GM21367 (cell line): ENCODE data around the gene WIPF1.

Experiments
- ATAC-seq: cut with Tn5 transposase; IDR thresholded peaks from one replicate; pipeline ENCODE4 v1.9.1; 2021; ENCODE audit not compliant: unreplicated experiment

WIPF1 gene

DNA sequence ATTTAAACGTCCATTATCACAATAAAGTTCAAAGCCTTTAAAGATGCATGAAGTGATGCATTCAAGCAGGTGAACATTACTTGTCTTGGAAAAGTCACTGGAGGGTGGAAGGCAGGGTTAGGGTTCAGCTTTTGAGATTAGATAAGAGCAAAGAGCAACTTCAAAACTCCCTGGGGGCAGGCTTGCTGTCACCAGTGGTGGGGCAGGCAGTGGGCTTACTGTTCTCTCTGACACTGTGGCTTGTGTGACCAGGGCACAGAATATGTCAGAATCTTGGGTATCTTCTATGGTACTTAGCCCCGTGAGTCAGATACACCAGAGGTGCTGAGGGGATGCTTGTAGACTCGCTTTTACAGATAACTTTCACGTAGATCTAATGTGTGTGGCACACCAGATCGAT lies 52.8 kb downstream of the WIPF1 start:
- no peak for ATAC-seq

DNA sequence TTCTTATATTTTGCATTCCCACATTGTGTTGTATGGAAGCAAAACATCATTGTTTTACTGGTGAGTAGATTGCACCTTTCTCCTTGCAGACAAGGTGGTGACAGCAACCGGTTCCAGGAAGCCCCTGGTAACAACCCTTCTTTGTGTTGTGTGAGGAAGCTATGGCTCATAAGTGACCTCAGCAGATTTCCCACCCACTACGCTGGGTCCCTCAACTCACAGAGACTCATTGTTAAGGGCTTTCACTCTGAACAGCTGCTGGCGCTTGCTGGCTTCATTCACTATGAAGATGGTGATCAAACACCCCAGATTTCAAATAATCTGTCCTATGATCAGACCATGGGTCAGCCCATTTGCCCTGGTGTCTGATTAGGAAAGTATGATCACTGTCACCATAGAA lies 53.4 kb downstream of the WIPF1 start:
- no peak for ATAC-seq

DNA sequence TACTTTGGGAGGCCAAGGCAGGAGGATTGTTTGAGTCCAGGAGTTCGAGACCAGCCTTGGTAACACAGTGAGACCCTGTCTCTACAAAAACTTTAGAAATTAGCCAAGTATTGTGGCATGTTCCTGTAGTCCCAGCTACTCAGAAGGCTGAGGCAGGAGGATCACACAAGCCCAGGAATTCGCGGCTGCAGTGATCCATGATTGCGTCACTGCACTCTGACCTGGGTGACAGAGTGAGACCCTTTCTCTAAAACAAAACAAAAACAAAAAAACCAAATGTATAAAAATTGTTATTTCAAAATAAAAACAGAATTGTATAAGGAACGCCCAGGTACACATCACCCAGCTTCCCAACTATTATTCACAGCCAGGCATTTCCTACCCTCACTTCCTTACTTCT lies 56.7 kb downstream of the WIPF1 start:
- ATAC-seq, result no peak

DNA sequence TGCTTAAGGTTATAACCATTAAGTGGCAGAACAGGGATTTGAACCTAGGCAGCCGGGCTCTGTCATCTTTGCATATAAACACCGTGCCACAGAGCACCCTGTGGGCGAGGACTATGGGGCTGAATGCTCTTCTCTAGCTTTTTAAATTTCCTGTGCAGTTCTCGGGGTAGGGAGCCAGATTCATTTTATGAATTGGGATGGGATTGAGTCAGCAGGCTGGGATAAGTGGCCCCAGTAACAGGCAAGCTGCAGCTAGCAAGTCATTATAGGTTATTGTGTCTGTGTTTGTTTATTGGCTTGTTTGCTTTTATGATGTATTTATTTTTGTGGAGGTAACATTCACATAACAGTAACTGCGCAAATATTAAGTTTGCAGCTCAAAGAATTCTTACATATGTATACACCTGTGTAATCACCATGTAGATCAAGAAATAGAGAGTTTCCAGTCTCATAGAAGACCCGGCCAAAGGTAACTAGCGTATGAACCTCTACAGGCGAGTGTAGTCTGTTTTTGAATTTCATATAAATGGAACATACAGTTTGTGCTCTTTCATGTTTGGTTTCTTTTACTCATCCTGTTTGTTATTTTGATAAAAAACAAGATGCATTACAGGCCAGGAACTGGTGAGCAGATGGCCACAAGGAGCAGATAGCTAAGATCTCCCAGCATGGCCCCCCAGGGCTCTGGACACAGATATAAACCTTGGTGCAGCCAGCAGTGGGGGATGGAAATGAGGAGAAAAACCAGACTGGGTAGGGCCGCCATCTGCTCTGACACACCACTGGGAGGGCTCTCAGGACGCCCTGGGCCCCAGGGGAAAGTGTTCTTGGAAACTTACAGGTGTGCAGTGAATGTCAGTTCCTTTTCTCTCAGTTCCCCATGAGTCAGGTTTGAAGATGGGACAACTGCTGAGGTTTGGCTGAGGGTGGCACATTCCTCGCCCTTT lies 61.6 kb downstream of the WIPF1 start:
- ATAC-seq, result no peak

DNA sequence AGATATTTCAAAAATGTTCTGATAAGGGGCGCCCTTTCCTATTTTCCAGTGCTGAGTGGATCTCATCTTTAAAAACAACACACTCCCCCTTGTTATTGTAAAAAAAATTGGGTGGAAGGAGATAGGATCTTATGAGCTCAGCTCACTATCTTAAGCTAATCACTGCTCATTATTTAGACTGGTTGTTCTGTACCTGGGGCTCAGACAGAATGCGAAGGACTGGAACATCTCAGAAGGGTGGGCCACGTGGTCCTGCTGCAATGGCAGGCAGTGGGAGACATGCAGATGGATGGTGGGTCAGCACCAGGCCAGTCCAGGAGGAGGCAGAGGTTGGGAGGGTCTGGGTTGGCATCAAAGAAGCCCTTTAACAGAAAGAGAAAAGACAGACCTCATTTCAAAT lies 62.5 kb downstream of the WIPF1 start:
- ATAC-seq, result no peak

DNA sequence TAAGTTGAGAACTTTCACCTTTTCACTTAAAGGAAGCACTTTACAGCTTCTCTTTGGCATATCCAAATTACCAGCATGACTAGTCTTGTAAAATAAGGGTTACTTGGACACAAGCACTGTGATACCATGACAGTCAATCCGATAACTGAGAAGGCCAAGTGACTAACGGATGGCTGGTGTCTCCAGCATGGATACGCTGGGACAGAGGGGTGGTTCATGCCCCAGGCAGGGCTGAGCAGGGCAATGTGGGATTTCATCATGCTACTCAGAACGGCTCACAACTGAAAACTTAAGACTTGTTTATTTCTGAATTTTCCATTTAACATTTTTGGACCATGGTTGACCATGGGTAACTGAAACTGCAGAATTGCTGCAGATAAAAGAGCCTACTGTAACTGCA lies 67.7 kb downstream of the WIPF1 start:
- no peak for ATAC-seq

DNA sequence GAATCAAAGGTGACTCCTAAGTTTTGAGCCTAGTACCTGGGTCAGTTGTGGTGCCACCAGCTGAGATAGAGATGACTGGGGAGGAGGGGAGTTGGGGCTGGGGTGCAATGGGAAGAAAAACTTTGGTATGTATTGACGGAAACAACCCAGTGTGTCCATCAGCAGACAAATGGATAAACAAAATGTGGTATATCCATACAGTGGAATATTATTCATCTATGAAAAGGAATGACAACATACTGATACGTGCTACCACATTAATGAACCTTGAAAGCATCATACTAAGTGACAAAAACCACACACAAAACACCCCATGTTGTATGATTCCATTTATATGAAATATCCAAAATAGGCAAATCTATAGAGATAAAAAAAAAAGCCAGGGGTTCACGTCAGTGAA lies 69.6 kb downstream of the WIPF1 start:
- no peak for ATAC-seq

DNA sequence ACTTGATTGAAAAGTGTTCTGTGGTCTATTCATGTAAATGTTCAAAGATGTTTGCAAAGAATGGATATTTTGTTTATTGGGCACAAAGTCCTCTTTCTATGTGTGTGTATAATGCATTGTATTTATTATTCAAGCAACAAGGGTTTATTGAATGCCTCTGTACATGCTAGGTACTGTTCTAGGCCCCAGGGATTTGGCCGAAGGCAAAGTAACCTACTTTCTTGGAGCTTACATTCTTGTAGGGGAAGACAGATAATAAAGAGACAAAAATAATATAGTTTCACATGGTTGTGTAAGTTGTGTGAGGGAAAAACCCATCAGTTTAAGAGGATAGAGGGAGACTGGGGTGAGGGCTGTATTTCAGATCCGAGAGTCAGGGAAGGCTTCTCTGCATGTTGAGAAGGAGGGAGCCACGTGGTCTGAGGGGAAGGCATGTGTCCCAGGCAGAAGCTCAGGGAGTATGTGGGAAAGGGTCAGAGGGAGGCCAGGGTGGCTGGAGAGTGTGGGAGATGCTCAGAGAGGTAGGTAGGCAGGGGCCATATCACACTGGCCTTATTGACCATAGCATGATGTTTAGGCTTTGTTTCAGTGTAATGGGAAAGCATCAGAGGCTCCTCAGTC lies 70.4 kb downstream of the WIPF1 start:
- no peak for ATAC-seq

DNA sequence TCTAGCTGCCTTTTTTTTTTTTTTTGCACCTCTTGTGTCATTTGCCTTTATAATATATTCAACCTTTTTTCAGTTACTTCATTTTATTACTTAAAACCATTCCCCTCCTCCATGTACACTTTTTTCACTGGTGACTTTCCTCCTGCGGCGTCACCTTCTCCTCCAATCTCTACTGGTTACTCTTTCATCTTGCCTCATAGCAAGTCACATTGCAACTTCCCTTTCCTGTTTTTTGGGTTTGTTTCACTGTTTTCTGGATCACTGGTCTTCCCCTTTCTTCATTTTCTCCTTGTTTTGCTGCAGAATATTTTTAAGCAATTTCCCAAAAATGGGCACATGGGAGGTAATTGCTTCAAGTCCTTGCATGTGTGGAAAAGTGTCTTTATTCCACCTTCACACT lies 73.1 kb downstream of the WIPF1 start:
- ATAC-seq, result no peak

DNA sequence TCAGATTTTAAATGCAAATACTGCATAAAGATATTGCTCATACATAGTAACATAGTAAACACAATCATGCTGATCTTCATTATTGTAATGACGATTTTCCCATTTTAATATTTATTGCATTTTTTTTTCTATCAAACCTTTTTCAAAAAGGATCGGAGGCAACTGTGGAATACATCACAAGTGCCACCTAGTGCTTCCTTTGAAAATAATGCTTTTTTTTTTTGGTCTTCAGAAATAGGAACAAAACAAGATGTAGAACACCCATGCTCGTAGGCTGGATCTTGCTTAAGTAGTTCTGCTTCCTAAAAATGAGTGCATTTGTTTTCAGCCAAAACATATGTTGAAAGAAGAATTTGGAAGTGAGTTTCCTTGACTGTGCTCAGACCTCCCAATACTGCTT lies 75.1 kb downstream of the WIPF1 start:
- ATAC-seq, result no peak

DNA sequence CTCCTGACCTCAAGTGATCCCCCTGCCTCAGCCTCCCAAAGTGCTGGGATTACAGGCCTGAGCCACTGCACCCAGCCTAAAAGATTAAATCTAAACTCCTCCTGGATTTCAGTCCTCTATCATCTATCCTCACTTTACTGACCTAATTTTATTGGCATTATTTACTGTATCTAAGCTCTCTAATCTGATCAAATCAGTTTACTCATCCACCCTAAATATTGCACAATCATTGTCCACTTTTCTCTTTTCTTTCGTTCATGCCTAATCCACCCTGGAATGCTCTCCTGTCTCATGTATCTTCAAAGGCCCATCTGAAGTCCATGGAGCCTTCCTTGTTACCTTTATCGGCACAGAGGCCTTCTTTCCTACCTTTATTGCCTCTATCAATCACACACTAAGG lies 79.2 kb downstream of the WIPF1 start:
- no peak for ATAC-seq

DNA sequence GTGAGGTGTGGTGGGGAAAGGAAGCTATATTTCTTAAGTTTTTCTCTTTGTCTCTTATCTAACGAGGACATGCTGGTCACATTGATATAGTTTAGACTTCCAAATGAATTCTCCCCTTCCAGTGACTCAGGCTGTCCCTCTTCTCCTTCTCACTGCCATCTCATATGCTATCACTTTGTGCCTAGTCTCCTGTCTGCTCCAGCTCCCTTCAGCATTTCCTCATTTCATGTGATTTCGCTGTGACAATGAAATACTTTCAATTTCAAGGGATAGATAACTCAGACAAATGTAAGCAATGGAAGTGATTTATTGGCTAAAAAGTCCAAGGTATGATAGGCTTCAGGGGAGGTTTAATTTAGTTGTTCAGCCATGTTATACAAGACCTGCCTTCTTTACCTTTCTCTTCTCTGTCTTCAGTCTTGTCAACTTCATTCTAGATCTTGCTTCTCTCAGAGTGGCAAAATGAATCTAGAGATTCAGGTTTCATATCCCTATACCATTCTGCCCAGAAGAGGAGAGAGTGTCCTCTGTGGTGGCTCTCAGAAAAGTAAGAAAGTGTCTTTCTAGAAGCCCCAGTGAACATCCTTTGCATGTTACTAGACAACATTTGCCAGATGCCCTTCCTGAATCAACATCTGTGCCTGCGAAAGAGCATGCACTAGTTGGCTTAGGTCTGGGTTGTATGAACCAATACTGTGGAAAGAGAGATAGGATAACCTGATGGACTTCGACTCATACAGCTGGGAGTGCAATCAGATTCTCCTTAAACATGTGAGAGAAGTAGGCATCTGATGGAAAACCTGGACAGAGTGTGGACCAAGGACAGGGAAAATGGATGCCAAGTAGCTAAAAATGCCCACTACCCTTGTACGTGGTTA lies 80.9 kb downstream of the WIPF1 start:
- ATAC-seq, result no peak

DNA sequence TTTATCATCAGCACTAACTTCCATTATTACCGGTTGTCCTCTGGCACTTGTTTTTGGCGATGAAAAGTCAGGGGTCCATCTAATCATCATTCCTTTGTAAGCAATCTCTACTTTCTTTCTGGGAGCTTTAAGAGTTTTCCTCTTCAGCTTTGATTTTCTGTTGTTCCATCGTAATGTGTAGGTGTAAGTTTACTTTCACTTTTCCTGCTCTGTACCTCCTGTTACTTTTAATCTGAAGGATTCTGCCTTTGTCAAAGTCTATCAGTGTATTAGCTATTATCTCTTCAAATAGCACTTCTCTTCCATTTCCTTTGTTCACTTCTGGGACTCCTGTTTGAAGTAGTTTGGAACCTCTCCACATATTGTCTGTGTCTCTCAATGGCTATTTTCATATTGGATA lies 85.3 kb downstream of the WIPF1 start:
- no peak for ATAC-seq

DNA sequence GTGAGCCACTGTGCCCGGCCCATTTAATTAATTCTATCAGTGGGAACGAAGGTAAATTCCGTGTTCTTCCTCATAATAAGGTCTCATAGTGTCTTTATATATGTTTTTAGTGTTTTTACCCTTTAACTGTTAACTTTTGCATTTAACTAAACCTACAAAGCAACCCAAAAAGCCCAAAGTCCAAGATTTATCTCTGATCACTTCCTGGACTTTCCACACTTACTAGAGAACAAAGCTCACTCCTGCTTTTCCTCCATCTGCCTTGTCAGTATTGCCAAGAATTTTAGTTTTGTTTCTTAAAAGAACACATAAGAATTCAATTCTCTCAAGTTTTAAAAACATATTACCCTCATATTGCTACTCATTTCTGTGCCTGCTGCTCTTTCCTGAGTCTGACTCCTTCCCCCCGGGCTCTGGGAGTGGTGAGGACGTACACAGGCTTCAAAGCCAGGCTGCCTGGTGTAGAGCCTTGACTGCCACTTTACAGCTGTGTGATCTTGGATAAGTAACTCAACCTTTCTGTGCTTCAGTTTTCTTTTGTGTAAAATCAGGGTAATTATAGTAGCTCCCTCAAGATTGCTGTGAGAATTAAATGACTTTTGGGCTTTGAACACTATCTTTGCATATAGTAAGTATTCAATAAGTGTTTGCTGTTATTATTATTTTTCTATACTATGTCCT lies 85.9 kb downstream of the WIPF1 start:
- ATAC-seq, result no peak

DNA sequence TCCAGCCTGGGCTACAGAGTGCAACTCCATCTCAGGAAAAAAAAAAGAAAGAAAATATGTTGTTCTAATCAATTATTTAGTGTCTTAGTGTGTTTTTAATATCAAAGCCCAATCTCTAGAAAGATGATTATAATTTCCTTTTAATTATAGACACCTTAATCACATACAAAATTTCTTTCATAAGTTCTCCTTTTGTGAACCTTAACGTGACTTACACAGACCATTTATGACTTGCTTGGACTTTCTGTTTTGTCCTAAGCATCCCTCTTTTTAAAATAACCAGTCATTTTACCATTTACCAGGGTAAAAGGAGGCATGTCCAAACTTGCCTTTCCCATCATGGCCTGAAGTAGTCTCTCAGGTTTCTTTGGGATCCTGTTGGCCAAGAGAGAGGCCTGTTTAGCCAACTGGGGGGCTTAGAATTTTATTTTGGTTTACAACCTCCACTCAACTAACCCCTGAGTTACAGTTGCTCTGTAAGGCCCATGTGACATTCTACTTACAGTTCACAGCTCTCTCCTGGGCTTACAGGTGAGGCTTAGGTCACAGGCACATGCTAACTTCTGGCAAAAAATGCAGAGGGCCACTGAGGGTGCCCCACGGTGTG lies 86.9 kb downstream of the WIPF1 start:
- ATAC-seq, result no peak
